ENCODE data around the gene SLC2A1. TPM values are rescaled to one million over a fixed set of nuclear protein-coding genes. Genes with fewer than 3 reads are reported as not detected.

The SLC2A1 gene
- total and polyA plus RNA-seq, 9 of the 15 experiments (the other 6 are each of a cell fraction or from before 2014, with no cell fraction given) = 12.6 to 153 (median 48.0) TPM

DNA sequence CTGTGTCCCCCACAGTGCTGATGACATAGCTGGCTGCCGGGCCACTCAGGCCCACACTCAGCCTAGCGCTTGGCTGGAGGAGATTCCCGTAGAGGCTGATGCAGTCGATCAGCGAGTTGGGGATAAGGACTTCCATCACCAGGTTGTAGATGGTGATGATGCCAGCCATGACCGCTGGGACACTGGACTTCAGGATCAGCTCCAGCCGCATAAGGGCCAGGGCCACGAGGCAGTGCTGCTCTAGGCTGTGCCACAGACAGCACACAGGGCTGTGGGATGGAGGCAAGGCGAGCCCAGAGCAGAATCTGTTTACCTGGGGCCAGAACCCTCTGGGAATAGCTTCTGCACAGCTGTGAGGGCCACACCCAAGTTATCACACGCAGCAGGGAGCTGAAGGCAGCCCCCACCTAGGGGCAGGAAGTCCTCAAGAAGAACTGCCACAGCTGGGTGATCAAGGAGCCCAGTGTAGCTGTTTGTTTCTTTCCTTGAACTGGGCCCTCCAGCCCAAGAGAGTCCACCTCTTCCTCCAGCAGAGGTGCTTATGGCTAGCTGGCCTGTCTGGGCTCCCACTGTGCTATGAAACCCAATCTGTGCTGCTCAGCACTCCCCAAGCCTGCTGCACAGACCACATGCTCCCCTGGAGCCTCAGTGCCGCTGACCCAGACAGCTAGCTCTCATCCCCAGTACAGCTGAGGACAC, 6.2 kb downstream of the SLC2A1 start (continued):
- TF ChIP-seq, protein P1, sequence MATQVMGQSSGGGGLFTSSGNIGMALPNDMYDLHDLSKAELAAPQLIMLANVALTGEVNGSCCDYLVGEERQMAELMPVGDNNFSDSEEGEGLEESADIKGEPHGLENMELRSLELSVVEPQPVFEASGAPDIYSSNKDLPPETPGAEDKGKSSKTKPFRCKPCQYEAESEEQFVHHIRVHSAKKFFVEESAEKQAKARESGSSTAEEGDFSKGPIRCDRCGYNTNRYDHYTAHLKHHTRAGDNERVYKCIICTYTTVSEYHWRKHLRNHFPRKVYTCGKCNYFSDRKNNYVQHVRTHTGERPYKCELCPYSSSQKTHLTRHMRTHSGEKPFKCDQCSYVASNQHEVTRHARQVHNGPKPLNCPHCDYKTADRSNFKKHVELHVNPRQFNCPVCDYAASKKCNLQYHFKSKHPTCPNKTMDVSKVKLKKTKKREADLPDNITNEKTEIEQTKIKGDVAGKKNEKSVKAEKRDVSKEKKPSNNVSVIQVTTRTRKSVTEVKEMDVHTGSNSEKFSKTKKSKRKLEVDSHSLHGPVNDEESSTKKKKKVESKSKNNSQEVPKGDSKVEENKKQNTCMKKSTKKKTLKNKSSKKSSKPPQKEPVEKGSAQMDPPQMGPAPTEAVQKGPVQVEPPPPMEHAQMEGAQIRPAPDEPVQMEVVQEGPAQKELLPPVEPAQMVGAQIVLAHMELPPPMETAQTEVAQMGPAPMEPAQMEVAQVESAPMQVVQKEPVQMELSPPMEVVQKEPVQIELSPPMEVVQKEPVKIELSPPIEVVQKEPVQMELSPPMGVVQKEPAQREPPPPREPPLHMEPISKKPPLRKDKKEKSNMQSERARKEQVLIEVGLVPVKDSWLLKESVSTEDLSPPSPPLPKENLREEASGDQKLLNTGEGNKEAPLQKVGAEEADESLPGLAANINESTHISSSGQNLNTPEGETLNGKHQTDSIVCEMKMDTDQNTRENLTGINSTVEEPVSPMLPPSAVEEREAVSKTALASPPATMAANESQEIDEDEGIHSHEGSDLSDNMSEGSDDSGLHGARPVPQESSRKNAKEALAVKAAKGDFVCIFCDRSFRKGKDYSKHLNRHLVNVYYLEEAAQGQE (IDR thresholded peaks at IDR 0.05; ENCODE audit: borderline replicate concordance) = no peak
- TF ChIP-seq, protein P1 (CRISPR knock-in tag; IDR thresholded peaks at IDR 0.05; ENCODE audit: low read depth) = 0 out of 2 replicates have a peak, but pooled peaks have one; percentile 44
- TF ChIP-seq, protein P2, sequence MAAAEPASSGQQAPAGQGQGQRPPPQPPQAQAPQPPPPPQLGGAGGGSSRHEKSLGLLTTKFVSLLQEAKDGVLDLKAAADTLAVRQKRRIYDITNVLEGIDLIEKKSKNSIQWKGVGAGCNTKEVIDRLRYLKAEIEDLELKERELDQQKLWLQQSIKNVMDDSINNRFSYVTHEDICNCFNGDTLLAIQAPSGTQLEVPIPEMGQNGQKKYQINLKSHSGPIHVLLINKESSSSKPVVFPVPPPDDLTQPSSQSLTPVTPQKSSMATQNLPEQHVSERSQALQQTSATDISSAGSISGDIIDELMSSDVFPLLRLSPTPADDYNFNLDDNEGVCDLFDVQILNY (CRISPR knock-in tag; IDR thresholded peaks at IDR 0.05) = no peak
- TF ChIP-seq, protein P3, sequence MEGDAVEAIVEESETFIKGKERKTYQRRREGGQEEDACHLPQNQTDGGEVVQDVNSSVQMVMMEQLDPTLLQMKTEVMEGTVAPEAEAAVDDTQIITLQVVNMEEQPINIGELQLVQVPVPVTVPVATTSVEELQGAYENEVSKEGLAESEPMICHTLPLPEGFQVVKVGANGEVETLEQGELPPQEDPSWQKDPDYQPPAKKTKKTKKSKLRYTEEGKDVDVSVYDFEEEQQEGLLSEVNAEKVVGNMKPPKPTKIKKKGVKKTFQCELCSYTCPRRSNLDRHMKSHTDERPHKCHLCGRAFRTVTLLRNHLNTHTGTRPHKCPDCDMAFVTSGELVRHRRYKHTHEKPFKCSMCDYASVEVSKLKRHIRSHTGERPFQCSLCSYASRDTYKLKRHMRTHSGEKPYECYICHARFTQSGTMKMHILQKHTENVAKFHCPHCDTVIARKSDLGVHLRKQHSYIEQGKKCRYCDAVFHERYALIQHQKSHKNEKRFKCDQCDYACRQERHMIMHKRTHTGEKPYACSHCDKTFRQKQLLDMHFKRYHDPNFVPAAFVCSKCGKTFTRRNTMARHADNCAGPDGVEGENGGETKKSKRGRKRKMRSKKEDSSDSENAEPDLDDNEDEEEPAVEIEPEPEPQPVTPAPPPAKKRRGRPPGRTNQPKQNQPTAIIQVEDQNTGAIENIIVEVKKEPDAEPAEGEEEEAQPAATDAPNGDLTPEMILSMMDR (IDR thresholded peaks at IDR 0.05 in 2 of 3, conservative IDR thresholded peaks at IDR 0.05 in 1 of 3; ENCODE audit: insufficient read depth in 2 of 3, low read depth in 1 of 3, low read length in 3 of 3) = no peak
- TF ChIP-seq ZNF384 (IDR thresholded peaks at IDR 0.05; ENCODE audit: low read depth, low read length) = no peak
- TF ChIP-seq, protein P4, sequence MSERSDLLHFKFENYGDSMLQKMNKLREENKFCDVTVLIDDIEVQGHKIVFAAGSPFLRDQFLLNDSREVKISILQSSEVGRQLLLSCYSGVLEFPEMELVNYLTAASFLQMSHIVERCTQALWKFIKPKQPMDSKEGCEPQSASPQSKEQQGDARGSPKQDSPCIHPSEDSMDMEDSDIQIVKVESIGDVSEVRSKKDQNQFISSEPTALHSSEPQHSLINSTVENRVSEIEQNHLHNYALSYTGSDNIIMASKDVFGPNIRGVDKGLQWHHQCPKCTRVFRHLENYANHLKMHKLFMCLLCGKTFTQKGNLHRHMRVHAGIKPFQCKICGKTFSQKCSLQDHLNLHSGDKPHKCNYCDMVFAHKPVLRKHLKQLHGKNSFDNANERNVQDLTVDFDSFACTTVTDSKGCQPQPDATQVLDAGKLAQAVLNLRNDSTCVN (CRISPR knock-in tag; IDR thresholded peaks at IDR 0.05) = no peak
- TF ChIP-seq ZBED1 (IDR thresholded peaks at IDR 0.05) = peak; percentile 66; the same call in 1 of the 2 replicates
- TF ChIP-seq KHSRP (IDR thresholded peaks at IDR 0.05) = no peak
- peak; percentile 57; the same call in 1 of the 2 replicates for TF ChIP-seq MEF2A (IDR thresholded peaks at IDR 0.05; ENCODE audit: control insufficient read depth, low read depth, low read length)
- TF ChIP-seq, protein P5, sequence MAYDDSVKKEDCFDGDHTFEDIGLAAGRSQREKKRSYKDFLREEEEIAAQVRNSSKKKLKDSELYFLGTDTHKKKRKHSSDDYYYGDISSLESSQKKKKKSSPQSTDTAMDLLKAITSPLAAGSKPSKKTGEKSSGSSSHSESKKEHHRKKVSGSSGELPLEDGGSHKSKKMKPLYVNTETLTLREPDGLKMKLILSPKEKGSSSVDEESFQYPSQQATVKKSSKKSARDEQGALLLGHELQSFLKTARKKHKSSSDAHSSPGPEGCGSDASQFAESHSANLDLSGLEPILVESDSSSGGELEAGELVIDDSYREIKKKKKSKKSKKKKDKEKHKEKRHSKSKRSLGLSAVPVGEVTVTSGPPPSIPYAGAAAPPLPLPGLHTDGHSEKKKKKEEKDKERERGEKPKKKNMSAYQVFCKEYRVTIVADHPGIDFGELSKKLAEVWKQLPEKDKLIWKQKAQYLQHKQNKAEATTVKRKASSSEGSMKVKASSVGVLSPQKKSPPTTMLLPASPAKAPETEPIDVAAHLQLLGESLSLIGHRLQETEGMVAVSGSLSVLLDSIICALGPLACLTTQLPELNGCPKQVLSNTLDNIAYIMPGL (CRISPR knock-in tag; IDR thresholded peaks at IDR 0.05) = no peak
- TF ChIP-seq ZKSCAN8 (CRISPR knock-in tag; IDR thresholded peaks at IDR 0.05) = no peak
- peak; percentile 63 to 65; a peak in 3 of 4 replicates for TF ChIP-seq FOXK2 (conservative IDR thresholded peaks at IDR 0.05 in 1 of 2, IDR thresholded peaks at IDR 0.05 in 1 of 2; ENCODE audit: low read depth in 2 of 2)
- no peak for TF ChIP-seq KAT8 (IDR thresholded peaks at IDR 0.05; ENCODE audit: low read depth)
- TF ChIP-seq CCAR2 (IDR thresholded peaks at IDR 0.05; ENCODE audit: low read depth, low read length) = no peak
